Measurements from ENCODE around the gene CAVIN4. TPM values are rescaled to one million over a fixed set of nuclear protein-coding genes. Genes with fewer than 3 reads are reported as not detected.

CAVIN4 gene
- polyA plus RNA-seq, 1 donor (not counting 4 experiments of a cell fraction or from before 2014, with no cell fraction given), result 0.18 TPM

- H3K79me2 ChIP-seq (ENCODE audit: control insufficient read depth, insufficient read depth, low read length), result no peaks in the 10 kb centered on the region
- H3K9ac ChIP-seq (ENCODE audit: control insufficient read depth, extremely low read depth, insufficient read depth, low read length), result peak overlapping the region; percentile 47
- TF ChIP-seq CTCF (optimal IDR thresholded peaks at IDR 0.05 in 1 of 3, IDR thresholded peaks at IDR 0.05 in 1 of 3, conservative IDR thresholded peaks at IDR 0.05 in 1 of 3; ENCODE audit: extremely low read depth in 1 of 3, insufficient read depth in 2 of 3, low read length in 3 of 3) (no peak), EZH2 (IDR thresholded peaks at IDR 0.05; ENCODE audit: low read length) (no peak)
- dilution Hi-C loops (cut with MboI; ENCODE audit: extremely low pct_ligation_motif_present, low sequenced_read_pairs), result loop anchor here (25.0 kb wide), 1 partner anchor 286 kb away; no protein-coding TSS in a partner anchor
- H3K4me2 ChIP-seq (ENCODE audit: control insufficient read depth, extremely low read depth, insufficient read depth, low read depth, low read length), result peak overlapping the region; percentile 96
- no peaks in the 10 kb centered on the region for H4K20me1 ChIP-seq (ENCODE audit: control insufficient read depth, extremely low read depth, insufficient read depth, low read length)
- peaks cover 19% of the 10 kb centered on the region for H3K4me1 ChIP-seq (ENCODE audit: control insufficient read depth, extremely low read depth, insufficient read depth, low read length)
- peaks cover 5% of the 10 kb centered on the region for H3K27me3 ChIP-seq (ENCODE audit: control insufficient read depth, extremely low read depth, insufficient read depth, low read length)
- no peaks in the 10 kb centered on the region for H3K36me3 ChIP-seq (ENCODE audit: control insufficient read depth in 2 of 2, extremely low read depth in 1 of 2, insufficient read depth in 2 of 2, low read length in 2 of 2)
- no peak for FAIRE-seq
- no peaks in the 10 kb centered on the region for H3K9me1 ChIP-seq (ENCODE audit: control insufficient read depth, extremely low read depth, insufficient read depth, low read length)
- no peaks in the 10 kb centered on the region for H3K9me3 ChIP-seq (ENCODE audit: control insufficient read depth, low read depth, low read length)
- peak overlapping the region; percentile 93 for H2AFZ ChIP-seq (ENCODE audit: control insufficient read depth, low read length)
- no peak overlapping the region for H3K27ac ChIP-seq (ENCODE audit: control insufficient read depth, insufficient read depth, low read length)
- DNase-seq (ENCODE audit: low read depth, low spot score), result no peak
- H3K4me3 ChIP-seq (ENCODE audit: control insufficient read depth in 2 of 3, extremely low read depth in 1 of 3, insufficient read depth in 2 of 3, low read depth in 1 of 3, low read length in 3 of 3), result peak overlapping the region; percentile 40 to 77 (median 74)
Observed at GRCh38 chr9:100598641-100599145, 20.8 kb downstream of the CAVIN4 start.

GRCh38 chr9:100600521-100601079 is 22.7 kb downstream of the CAVIN4 start:
- H2AFZ ChIP-seq (ENCODE audit: control insufficient read depth, low read length), result peak overlapping the region; percentile 52
- TF ChIP-seq EZH2 (IDR thresholded peaks at IDR 0.05; ENCODE audit: low read length) (no peak), CTCF (optimal IDR thresholded peaks at IDR 0.05 in 1 of 3, IDR thresholded peaks at IDR 0.05 in 1 of 3, conservative IDR thresholded peaks at IDR 0.05 in 1 of 3; ENCODE audit: extremely low read depth in 1 of 3, insufficient read depth in 2 of 3, low read length in 3 of 3) (no peak)
- peaks cover 5% of the 10 kb centered on the region for H3K27me3 ChIP-seq (ENCODE audit: control insufficient read depth, extremely low read depth, insufficient read depth, low read length)
- FAIRE-seq, result no peak
- H3K4me1 ChIP-seq (ENCODE audit: control insufficient read depth, extremely low read depth, insufficient read depth, low read length), result peaks cover 19% of the 10 kb centered on the region
- dilution Hi-C loops (cut with MboI; ENCODE audit: extremely low pct_ligation_motif_present, low sequenced_read_pairs), result no loop called here
- H3K79me2 ChIP-seq (ENCODE audit: control insufficient read depth, insufficient read depth, low read length), result no peaks in the 10 kb centered on the region
- H3K4me3 ChIP-seq (ENCODE audit: control insufficient read depth in 2 of 3, extremely low read depth in 1 of 3, insufficient read depth in 2 of 3, low read depth in 1 of 3, low read length in 3 of 3), result no peak overlapping the region
- H3K27ac ChIP-seq (ENCODE audit: control insufficient read depth, insufficient read depth, low read length), result no peak overlapping the region
- H3K36me3 ChIP-seq (ENCODE audit: control insufficient read depth in 2 of 2, extremely low read depth in 1 of 2, insufficient read depth in 2 of 2, low read length in 2 of 2), result no peaks in the 10 kb centered on the region
- peak overlapping the region; percentile 3 for H3K4me2 ChIP-seq (ENCODE audit: control insufficient read depth, extremely low read depth, insufficient read depth, low read depth, low read length)
- H3K9ac ChIP-seq (ENCODE audit: control insufficient read depth, extremely low read depth, insufficient read depth, low read length), result no peak overlapping the region
- H3K9me1 ChIP-seq (ENCODE audit: control insufficient read depth, extremely low read depth, insufficient read depth, low read length), result no peaks in the 10 kb centered on the region
- no peak for DNase-seq (ENCODE audit: low read depth, low spot score)
- no peaks in the 10 kb centered on the region for H3K9me3 ChIP-seq (ENCODE audit: control insufficient read depth, low read depth, low read length)
- no peaks in the 10 kb centered on the region for H4K20me1 ChIP-seq (ENCODE audit: control insufficient read depth, extremely low read depth, insufficient read depth, low read length)

All from keratinocyte (primary cell).